OCI-LY7 (cell line): Measurements from ENCODE around the gene GBF1.

Experiments
- CTCF ChIP-seq: fragments of 200-600 bp; sonication (generic); conservative IDR thresholded peaks from 2 replicates; pipeline ENCODE4 v1.5.1; 2014; ENCODE audit warnings: mild to moderate bottlenecking, antibody characterized with exemption, low read length, moderate library complexity, mixed read lengths
- EZH2phosphoT487 ChIP-seq: fragments of 200-600 bp; sonication (generic); IDR thresholded peaks from 2 replicates; pipeline ENCODE4 v1.6.1; 2018; ENCODE audit warnings: low read depth, borderline replicate concordance, mild to moderate bottlenecking, mixed run types, antibody characterized with exemption, low read length, moderate library complexity, mixed read lengths

- TF ChIP-seq CTCF (no peak), EZH2phosphoT487 (no peak)
Observed at GRCh38 chr10:102309916-102310315, 64.6 kb downstream of the GBF1 start.
